GM18870 (cell line): ENCODE measurements around the gene TRO.

ENCODE experiments used
- ATAC-seq: cut with Tn5 transposase; IDR thresholded peaks from one replicate; pipeline ENCODE4 v1.9.1; 2021; ENCODE audit warnings: moderate library complexity; ENCODE audit not compliant: unreplicated experiment

Gene TRO

DNA sequence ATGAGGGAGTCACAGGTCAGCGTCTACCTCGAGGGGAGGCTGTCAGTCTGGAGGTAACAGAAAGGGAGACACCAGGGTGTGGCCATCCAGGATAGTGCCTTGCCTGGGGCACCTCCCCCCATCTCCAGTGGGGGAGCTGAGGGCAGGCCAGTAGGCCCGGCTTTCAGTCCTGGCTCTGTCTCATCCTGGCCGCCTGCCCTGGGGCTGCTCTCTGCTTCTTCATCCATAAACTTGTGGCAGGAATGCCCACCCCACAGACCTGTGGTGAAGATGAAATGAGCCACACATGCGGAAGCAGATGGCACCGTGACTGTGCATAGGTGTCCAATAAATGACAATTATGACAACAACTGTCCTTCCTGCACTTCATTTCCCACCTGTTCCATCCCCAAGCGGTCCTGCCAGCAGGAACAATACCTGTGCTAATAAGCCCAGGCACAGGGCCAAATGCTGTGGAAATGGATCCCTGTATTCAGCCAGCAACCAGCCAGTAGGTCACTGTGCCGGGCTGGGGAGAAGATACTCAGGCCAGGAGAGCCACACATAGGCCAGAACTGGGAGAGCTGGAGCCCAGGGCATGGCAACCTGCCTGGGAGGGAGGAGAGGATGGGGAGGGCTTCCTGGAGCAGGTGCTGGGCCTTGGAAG, 30.2 kb downstream of the TRO start:
- ATAC-seq, result no peak

DNA sequence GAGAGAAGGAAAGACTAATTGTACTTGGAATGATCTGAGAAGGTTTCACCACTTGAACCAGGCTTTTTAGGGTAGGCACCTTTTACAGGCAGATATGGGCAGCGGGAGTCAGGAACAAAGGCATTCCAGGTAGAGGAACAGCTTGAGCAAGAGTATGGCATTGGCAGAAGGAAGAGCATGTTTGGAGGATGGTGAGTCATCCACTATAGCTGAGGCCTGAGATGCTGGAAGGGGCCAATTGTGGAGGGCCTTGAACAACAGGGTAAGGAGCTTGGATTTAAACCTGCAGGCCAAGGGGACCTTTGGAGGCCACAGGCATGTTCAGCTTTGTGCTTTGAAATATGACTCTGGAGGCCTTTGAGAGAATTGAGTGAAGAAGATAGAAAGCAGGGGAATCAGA, 41.1 kb downstream of the TRO start:
- ATAC-seq, result no peak

DNA sequence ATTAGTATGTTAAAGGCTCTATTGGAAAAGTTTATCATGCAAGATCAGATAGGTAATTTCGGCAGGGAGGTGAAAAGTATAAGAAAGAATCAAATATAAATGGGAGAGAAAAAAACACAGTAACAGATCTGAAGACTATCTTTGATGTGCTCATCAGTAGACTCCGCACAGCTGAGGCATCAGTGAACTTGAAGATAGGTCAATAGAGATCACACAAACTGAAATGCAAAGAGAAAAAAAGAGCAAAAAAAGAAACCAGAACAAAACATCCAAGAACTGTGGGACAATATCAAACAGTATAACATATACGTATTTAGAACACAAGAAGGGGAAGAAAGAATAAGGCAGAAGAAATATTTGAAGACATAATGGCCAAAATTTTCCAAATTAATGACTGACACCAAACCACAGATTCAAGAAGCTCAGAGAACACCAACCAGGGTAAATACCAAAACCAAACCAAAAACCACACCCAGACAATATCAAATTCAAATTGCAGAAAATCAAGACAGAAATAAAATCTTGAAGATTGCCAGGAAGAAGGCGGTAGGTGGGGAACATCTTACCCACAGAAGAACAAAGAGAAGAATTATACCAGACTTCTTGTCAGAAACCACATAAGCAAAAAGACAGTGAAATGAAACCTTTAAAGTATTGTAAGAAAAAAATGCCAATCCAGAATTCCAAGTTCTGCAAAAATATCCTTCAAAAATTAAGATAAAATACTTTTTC, 44.3 kb downstream of the TRO start:
- ATAC-seq, result no peak

DNA sequence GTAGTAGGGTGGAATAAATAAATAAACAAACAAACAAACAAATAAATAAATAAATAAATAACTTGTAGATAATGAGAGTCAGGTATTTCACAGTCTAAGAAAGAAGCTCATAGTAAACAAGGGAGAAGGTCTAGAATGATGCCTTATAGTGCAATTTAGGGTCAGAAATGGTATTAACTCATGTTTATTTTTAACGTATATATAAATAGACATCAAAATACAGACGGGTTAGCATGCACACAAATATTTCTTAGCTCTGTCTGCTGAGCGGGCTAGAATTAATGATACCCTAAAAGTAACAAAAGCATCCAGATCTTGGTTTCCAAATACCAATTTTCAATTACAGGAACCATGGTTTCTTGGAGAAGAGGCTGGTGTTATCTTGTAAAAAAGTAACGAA, 56.8 kb downstream of the TRO start:
- no peak for ATAC-seq

DNA sequence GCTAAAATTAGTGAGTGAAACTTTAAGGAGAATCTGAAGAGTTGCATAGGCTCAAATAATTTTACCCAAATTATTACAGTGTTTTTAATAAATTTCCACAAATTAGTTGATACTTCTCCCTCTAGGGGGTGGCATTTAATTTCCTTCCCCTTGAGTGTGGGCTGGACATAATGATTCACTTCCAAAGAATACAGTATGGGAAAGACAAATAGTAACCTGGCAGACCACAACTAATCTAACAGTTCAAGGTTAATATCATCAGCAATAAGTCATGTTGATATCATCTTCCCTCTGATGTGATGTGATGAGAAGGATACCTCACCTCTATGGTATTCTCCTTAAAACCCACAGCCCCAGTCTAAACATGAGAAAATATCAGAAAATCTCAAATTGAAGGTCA, 57.8 kb downstream of the TRO start:
- no peak for ATAC-seq

DNA sequence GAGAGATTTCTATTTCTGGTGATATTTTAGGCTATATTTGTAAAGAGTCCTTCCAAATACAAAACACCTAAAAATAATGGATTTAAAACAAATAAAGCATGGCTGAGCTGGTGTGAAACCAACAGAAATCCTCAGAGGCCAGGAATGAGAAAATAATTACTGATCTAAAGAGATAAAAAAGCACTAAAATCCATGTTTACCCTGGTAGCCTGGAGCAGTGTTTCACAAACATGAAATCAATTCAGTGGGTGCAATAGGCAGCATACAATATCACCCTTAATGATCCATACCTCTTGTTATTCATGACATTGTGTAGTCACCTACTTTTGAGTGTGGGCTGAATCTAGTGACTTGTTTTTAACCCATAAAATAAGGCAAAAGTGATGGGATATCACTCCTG, 58.8 kb downstream of the TRO start:
- ATAC-seq, result no peak

DNA sequence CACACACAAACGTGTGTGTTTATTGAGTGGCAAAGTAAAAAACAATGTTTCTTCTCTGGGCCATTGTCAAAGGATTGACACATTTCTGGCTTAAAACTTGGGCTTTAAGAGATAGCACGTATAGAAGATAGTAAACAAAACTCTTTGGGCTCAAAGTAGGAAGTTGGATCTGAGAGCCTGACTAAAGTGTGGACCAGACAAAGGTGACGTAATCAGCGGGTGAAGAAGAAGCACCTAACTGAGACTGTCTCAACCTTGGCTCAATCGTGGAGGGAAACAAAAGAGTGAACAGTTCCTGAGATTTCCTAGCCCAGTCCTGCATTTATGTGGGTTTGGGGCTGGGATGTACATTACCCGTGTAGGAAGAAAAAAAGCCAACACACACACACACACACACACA, 59.7 kb downstream of the TRO start:
- no peak for ATAC-seq
